SK-N-MC (cell line): ENCODE data around the gene SLC6A13.

ENCODE experiments used
- EZH2 ChIP-seq: fragments of 200-600 bp; sonication (generic); IDR thresholded peaks from one replicate; pipeline ENCODE4 v1.6.1; 2017; ENCODE audit warnings: antibody characterized with exemption
- POLR2AphosphoS5 ChIP-seq: IDR thresholded peaks from 2 replicates; pipeline ENCODE4 v1.6.1; 2012; ENCODE audit warnings: mild to moderate bottlenecking, low read depth, low read length, borderline replicate concordance

DNA sequence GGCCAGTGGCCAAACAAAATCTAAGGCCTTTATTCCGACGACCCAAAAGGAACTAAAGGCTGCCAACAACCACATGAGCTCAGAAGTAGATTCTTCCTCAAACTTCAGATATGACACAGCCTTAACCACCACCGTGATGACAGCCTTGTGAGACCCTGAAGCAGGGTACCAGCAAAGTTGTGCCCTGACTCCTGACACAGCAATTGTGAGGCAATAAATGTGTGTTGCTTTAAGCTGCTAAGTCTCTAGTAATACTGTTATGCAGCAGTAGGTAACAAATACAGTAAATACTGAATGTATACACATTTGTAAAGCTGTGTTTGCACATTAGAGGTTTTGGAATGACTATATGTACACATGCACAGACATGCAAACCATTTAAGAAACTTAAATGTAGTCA is 10.7 kb upstream of the SLC6A13 start:
- TF ChIP-seq EZH2 (no peak), POLR2AphosphoS5 (no peak)
